ENCODE results near the gene MYT1.
"Not testable (repeated sequence)": the region's sequence is repeated elsewhere in the genome, so short reads cannot be mapped to it uniquely, and the experiment has no call there.

MYT1 gene

GRCh38 chr20:64169091-64169560, 4.9 kb downstream of the MYT1 start:
- DNase-seq: no peak

GRCh38 chr20:64171211-64171610, 7.0 kb downstream of the MYT1 start:
- DNase-seq: no peak

GRCh38 chr20:64173116-64173515, 8.9 kb downstream of the MYT1 start:
- DNase-seq: no peak

DNA sequence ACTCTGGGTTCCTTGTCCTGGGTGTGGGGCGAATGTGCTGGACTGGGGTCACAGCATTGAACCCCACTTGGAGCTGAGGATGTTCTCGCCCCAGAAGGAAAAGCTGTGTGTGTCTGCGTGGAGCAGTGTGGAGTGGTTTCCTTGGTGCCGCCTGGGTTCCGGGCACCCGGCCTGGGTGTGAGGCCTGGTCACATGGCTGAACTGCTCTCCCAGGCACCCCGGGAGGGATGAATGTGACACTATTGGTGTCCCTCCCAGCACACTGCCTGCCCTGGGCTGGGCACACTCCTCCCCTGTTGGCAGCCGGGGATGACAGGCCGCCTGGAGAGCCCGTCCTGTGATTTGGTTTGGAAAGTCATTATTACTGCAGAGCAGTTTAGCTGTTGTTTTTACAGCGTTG, 12.3 kb downstream of the MYT1 start:
- DNase-seq: no peak

- no peak for DNase-seq
Observed at GRCh38 chr20:64176971-64177370, 12.7 kb downstream of the MYT1 start.

DNA sequence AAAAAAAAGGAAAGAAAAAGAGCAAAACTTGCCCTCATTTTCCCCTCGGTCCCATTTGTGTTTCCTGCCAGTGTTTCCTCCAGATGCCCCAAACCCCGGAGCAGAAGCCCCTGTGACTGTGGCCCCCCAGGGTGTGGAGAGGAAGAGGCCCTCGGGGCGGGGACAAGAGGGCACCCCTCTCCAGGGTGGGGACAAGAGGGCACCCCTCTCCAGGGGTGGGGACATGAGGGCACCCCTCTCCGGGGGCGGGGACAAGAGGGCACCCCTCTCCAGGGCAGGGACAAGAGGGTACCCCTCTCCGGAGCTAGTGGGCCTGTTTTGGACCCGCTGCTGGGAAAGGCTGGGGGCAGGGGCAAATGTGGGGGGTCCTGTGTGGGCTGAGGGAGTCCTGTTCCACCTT, 13.1 kb downstream of the MYT1 start:
- no peak for DNase-seq

DNA sequence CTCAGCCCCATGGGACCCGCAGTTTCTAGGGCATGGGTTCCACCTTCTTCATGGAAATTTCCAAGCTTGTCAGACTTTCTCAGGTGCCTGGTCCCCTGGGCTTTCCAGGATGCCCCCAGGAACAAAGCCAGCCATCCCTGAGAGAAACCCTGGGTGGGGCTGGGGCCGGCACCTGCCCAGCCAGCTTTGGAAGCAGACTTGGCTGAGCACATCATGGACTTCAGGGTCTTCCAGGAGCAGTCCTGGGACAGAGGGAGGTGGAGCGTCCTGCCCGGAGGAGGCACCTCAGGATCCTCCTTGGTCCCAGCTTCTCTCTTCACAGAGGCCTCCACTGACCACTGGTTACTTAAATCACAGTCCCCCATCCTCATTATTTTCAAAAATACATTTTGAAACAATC, 13.5 kb downstream of the MYT1 start:
- no peak for DNase-seq

DNA sequence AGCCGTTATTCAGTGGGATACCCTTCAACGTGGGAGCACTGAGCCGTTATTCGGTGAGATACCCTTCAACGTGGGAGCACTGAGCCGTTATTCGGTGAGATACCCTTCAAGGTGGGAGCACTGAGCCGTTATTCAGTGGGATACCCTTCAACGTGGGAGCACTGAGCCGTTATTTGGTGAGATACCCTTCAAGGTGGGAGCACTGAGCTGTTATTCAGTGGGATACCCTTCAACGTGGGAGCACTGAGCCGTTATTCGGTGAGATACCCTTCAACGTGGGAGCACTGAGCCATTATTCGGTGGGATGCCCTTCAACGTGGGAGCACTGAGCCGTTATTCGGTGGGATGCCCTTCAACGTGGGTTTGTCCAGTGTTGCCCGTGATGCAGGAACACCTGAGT, 14.7 kb downstream of the MYT1 start:
- DNase-seq: not testable (repeated sequence)

- DNase-seq: no peak
Observed at GRCh38 chr20:64179805-64180204, 15.6 kb downstream of the MYT1 start.

DNA sequence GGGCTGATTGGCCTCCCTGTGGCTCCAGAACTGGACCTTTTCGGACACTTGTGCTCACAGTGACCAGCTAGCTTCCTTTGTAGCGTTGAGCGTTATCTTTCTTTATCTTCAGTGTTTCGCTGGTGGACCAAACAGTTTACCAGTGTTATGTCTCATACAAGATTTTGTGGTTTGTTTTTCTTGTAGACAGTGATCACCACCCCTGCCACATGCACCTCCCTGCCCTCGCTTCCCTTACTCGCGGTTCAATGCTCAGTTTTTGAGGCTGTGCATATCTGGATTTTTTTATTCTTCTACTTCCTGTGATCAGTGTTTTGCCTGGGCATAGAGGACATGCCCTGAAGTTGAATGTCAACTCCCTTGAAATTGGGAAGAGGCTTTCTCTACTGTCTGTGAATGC, 16.4 kb downstream of the MYT1 start:
- no peak for DNase-seq

DNA sequence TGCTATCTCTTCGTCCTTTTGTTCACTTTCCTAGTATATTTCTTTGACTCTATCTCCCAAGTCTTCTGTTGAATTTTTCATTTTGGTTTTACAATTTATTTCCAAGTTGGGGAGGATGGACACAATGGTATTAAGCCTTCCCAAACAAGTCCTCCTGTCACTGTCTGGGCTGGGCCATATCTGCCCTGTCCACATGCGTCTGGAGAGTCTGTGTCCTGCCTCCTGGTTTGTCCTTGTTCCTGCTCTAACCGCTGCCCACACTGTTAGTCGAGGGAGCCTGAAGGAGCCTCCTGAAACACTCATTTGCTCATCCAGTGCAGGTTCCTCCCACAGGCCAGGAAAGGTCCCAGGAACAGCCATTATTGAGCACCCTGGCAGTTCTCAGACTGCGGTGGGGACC, 17.1 kb downstream of the MYT1 start:
- no peak for DNase-seq

- no peak for DNase-seq
Observed at GRCh38 chr20:64182146-64182865, 18.1 kb downstream of the MYT1 start.

DNA sequence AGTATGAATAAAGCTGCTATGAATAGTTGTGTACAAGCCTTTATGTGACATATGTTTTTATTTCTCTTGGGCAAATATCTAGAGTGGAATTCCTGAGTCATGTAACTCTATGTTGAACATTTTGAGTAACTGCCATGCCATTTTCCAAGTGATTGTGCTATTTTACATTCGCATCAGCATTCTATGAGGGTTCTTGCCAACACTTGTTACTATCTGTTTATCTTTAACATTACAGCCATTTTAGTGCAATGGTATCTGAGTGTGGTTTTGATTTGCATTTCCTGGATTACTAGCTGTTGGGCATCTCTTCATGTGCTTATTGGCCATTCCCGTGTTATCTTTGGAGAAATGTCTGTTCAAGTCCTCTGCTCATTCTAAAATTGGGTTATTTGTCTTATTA, 19.1 kb downstream of the MYT1 start:
- DNase-seq: no peak

DNA sequence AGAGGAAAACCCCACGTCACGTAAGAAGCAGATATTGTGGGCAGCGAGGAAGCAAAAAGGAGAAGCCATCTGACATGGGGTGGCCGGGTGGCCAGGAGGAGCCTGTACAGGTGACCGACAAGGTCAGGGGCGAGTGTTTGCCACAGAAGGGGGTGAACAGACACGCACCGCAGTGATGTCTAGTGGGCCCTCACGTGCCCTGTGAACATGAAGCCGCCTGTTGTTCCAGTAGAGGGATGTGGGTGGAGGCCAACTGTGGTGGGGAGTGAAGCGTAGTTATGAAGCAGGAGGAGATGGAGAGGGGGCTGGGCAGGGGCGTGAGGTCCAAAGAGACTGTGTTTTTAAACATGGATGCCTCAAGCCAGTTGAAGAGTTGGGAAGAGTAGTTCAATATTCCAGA, 20.5 kb downstream of the MYT1 start:
- no peak for DNase-seq

DNA sequence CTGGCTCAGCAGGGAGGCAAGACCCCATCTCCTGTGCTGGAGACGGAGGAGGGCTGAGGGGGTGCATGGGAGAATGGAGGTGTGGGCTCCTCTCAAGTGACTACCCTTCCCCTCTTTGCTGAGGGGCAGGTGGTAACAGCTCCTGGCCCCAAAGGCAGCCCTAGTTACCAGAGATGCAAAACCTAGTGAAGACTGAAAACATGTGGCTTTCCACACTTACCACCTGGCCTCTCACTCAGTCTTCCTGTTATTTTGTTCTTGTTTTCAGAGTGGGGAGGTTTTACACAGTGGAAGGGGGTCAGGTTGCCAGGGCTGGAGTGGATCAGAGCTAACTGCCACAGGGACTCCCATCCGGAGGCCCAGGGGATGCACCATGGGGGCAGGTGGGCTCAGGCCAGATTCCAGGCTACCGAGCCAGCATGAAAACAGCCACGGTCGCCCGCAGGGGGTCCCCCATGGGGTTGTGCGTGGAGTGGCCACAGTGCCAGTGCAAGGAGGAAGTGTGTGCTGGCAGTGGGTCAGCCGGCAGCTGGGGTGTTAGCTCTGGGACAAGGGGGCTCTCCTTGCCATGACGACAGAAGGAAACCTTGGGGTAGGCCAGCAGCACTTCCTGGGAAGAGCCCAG, 21.1 kb downstream of the MYT1 start:
- DNase-seq: no peak

DNA sequence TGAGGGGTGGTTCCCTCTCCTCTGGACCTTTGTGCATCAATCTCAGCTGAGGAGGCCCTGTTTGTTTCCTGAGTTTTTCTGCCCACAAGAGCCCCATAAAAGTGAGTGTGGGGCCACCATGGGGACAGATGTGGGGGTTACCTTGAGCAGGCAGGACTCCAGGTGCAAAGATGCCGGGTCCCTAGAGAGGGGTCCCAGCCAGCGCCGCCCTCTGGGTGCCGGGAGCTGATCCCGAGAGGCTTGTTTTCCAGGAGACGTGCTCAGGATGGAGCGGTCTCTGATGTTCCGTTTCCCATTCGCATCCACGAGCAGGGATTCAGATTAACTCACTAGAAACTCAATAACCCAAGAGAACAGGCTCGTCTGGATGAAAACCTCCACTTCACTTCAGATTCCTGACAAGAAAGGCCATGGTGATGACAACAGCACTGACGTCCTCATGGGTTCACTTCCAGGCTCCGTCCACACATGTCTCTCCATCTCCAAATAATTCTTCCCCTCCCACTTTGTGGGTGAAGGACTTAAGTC, 21.9 kb downstream of the MYT1 start:
- DNase-seq: no peak

- not testable (repeated sequence) for DNase-seq
Observed at GRCh38 chr20:64187213-64187612, 23.0 kb downstream of the MYT1 start.

GRCh38 chr20:64188091-64188490, 23.8 kb downstream of the MYT1 start:
- DNase-seq: no peak

DNA sequence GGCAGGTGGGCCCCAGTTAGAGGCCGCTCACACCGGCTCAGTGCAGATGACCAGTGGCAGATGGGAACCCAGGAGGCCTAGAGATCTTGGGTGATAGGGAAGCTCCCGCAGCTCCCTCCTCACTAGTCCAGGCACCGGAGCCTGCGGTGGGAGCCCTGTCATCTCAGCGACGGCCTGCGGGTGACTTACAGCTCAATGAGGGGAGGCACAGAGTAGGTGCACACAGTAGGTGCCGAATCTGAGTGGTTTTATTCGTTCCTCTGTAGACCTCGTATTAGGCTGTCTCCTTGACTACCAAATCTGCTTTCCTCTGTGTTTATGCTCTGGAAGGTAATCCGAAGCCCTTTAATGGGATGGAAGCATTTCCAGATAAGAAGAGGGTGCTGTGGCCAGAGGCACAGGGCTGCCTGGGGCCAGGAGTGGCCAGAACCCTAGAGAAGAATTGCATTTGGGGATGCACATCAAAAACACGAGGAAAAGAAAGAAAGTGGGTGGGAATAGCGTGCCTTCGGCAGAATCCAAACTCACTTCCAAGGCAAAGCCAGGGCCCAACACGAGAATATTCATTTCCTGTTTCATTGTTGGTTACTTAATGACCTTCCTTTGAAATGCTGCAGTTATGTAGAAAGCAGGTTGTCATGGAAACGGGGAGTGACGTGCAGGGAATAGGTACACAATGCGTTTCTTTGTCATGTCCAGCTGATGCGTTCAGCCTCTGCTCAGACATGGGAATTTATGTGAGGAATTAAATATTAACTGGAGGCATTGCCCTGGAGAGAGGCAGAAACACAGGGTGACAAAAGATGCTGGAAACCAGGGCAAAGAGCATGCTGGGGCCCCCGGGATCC, 24.7 kb downstream of the MYT1 start:
- DNase-seq: no peak

DNA sequence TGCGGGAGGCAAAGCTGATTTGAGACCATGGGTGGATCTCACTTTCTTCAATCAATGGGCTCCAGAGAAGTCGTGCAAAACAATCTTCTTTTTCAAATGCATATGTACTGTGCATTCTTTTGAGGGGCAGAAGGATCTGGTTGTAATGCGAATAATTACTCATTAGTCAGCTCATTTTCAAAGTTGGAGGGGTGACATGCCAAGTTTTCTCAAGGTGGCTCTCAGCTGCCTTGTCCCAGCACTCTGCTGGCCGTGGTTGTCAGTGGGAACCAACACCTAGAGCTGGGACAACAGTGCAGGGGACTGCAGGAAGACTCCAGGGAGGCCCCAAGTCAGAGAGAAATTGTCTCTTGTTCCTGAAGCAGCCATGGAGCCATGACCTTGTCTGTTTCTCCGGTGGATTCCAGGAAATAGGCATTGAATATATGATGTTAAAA, 25.3 kb downstream of the MYT1 start:
- DNase-seq: no peak

GRCh38 chr20:64189986-64190385, 25.7 kb downstream of the MYT1 start:
- no peak for DNase-seq

GRCh38 chr20:64191002-64191401, 26.8 kb downstream of the MYT1 start:
- DNase-seq: no peak

GRCh38 chr20:64192406-64192805, 28.2 kb downstream of the MYT1 start:
- DNase-seq: no peak

Data from central memory CD4-positive, alpha-beta T cell (primary cell).